Measurements from ENCODE around the gene DQX1. TPM values are rescaled to one million over a fixed set of nuclear protein-coding genes. Genes with fewer than 3 reads are reported as not detected.

DQX1 gene
- total RNA-seq, 1 donor from 2014 or later: 0.73 TPM

GRCh38 chr2:74533464-74533863 is 7.4 kb upstream of the DQX1 start:
- no peaks in the 10 kb centered on the region for H3K27me3 Mint-ChIP-seq

DNA sequence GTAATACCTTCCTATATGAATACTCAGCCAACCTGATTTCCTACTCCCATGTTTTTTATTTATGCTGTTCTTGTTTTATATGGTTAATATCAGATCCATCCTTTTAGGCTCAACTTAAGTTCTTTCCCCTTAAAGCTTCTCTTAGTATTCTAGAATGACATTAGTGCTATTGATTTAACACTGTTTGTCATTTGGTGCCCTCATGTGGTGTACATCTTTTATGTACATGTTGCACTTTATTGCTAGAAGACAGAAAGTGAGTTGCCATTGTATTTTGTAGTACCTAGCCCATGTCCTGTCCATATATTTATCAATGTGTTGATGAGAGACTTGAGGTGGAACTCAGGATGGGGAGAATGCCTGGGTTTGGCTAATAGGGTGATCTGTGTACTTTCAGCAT is 6.2 kb upstream of the DQX1 start:
- ATAC-seq (ENCODE audit: low read depth): no peak
- Mint-ChIP-seq H3K4me3 (peak overlapping the region; percentile 56), H3K36me3 (ENCODE audit: low read depth) (peaks cover 49% of the 10 kb centered on the region), H3K27ac (peak overlapping the region; percentile 96), H3K9me3 (no peaks in the 10 kb centered on the region), H3K4me1 (peaks cover 41% of the 10 kb centered on the region), H3K27me3 (no peaks in the 10 kb centered on the region)
- intact Hi-C loops (cut with micrococcal nuclease): loop anchor here (5.0 kb wide), 2 partner anchors 195 to 335 kb away; partner anchors contain the start of gene MTHFD2
- TF ChIP-seq, protein P1, sequence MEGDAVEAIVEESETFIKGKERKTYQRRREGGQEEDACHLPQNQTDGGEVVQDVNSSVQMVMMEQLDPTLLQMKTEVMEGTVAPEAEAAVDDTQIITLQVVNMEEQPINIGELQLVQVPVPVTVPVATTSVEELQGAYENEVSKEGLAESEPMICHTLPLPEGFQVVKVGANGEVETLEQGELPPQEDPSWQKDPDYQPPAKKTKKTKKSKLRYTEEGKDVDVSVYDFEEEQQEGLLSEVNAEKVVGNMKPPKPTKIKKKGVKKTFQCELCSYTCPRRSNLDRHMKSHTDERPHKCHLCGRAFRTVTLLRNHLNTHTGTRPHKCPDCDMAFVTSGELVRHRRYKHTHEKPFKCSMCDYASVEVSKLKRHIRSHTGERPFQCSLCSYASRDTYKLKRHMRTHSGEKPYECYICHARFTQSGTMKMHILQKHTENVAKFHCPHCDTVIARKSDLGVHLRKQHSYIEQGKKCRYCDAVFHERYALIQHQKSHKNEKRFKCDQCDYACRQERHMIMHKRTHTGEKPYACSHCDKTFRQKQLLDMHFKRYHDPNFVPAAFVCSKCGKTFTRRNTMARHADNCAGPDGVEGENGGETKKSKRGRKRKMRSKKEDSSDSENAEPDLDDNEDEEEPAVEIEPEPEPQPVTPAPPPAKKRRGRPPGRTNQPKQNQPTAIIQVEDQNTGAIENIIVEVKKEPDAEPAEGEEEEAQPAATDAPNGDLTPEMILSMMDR (IDR thresholded peaks at IDR 0.05): no peak
- DNase-seq: no peak
- ChIA-PET POLR2A (interaction anchor here (0.7 to 8.8 kb wide), 10 partner anchors 24 to 354 kb away, joined by 3 to 63 read pairs (median 7); partner anchors contain the start of genes CCDC142, INO80B, MOB1A and MRPL53), CTCF (interaction anchor here (0.7 to 4.4 kb wide), 17 partner anchors 25 to 705 kb away, joined by 3 to 34 read pairs (median 3); partner anchors contain the start of genes CCDC142, LBX2, MRPL53 and PCGF1)

More at GRCh38 chr2:74533464-74533863, 7.4 kb upstream of the DQX1 start:
- TF ChIP-seq, protein P1 (IDR thresholded peaks at IDR 0.05): no peak
- Mint-ChIP-seq H3K9me3 (no peaks in the 10 kb centered on the region), H3K27ac (no peak overlapping the region), H3K36me3 (ENCODE audit: low read depth) (peaks cover 36% of the 10 kb centered on the region), H3K4me1 (peaks cover 41% of the 10 kb centered on the region), H3K4me3 (no peak overlapping the region)
- intact Hi-C loops (cut with micrococcal nuclease): loop anchor here (5.0 kb wide), 2 partner anchors 196 to 336 kb away; partner anchors contain the start of gene MTHFD2
- DNase-seq (no peak), ATAC-seq (ENCODE audit: low read depth) (no peak)
- ChIA-PET POLR2A (interaction anchor here (0.7 to 8.8 kb wide), 4 partner anchors 18 to 76 kb away, joined by 3 to 63 read pairs (median 22); partner anchors contain the start of genes CCDC142, TTC31 and WBP1), CTCF (interaction anchor here (1.1 to 4.4 kb wide), 4 partner anchors 55 to 284 kb away, joined by 3 to 34 read pairs (median 7); no protein-coding TSS in a partner anchor)

GRCh38 chr2:74531666-74532065 is 5.6 kb upstream of the DQX1 start:
- ATAC-seq (ENCODE audit: low read depth): no peak
- TF ChIP-seq, protein P1 (IDR thresholded peaks at IDR 0.05): no peak
- ChIA-PET POLR2A (interaction anchor here (0.7 to 8.8 kb wide), 12 partner anchors 7 to 353 kb away, joined by 3 to 63 read pairs (median 7); partner anchors contain the start of genes CCDC142, INO80B, MOB1A and MRPL53), CTCF (interaction anchor here (0.7 to 4.4 kb wide), 16 partner anchors 8 to 704 kb away, joined by 3 to 34 read pairs (median 4); partner anchors contain the start of genes CCDC142, LBX2, MRPL53 and PCGF1)
- Mint-ChIP-seq H3K9me3 (no peaks in the 10 kb centered on the region), H3K36me3 (ENCODE audit: low read depth) (peaks cover 54% of the 10 kb centered on the region), H3K27ac (peak overlapping the region; percentile 96), H3K4me1 (peaks cover 46% of the 10 kb centered on the region), H3K4me3 (peak overlapping the region; percentile 97), H3K27me3 (no peaks in the 10 kb centered on the region)
- no peak for DNase-seq
- intact Hi-C loops (cut with micrococcal nuclease): loop anchor here (5.0 kb wide), 2 partner anchors 194 to 334 kb away; partner anchors contain the start of gene MTHFD2

DNA sequence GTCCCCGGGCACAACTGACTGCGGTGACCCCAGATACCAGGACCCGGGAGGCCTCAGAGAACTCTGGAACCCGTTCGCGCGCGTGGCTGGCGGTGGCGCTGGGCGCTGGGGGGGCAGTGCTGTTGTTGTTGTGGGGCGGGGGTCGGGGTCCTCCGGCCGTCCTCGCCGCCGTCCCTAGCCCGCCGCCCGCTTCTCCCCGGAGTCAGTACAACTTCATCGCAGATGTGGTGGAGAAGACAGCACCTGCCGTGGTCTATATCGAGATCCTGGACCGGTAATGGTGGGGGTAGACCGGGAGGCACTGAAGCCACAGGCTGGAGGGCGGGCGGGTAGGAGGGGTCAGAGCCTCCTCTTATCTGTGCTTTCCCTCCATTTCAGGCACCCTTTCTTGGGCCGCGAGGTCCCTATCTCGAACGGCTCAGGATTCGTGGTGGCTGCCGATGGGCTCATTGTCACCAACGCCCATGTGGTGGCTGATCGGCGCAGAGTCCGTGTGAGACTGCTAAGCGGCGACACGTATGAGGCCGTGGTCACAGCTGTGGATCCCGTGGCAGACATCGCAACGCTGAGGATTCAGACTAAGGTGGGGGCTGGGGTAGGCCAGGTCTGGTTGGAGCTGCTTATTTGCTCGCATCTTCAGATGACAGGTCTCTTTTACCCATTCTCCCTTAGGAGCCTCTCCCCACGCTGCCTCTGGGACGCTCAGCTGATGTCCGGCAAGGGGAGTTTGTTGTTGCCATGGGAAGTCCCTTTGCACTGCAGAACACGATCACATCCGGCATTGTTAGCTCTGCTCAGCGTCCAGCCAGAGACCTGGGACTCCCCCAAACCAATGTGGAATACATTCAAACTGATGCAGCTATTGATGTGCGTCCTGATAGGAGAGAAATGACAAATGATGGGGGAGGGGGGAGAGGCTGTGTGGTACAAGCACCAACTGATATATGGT is 4.5 kb upstream of the DQX1 start:
- POLR2A ChIA-PET: interaction anchor here (0.8 to 8.8 kb wide), 34 partner anchors 8 to 352 kb away, joined by 3 to 63 read pairs (median 5); partner anchors contain the start of genes C2orf81, CCDC142, DOK1 and INO80B
- Mint-ChIP-seq H3K4me1 (peaks cover 55% of the 10 kb centered on the region), H3K9me3 (no peaks in the 10 kb centered on the region), H3K27me3 (no peaks in the 10 kb centered on the region), H3K36me3 (ENCODE audit: low read depth) (peaks cover 63% of the 10 kb centered on the region), H3K4me3 (peak overlapping the region; percentile 97), H3K27ac (peak overlapping the region; percentile 96)
- CTCF ChIA-PET: interaction anchor here (0.9 to 4.4 kb wide), 11 partner anchors 8 to 58 kb away, joined by 3 to 34 read pairs (median 5); partner anchors contain the start of genes CCDC142, LBX2, PCGF1 and TTC31
- TF ChIP-seq, protein P1 (IDR thresholded peaks at IDR 0.05): no peak
- DNase-seq (peak; percentile 47), ATAC-seq (ENCODE audit: low read depth) (peak; percentile 11)
- intact Hi-C loops (cut with micrococcal nuclease): loop anchor here (1.0 to 5.0 kb wide), 4 partner anchors 193 to 702 kb away; partner anchors contain the start of genes MTHFD2 and STAMBP
